ENCODE data around the gene NPB.

The NPB gene

GRCh38 chr17:81930142-81931125 lies 28.4 kb downstream of the NPB start:
- no peak overlapping the region for H3K4me3 ChIP-seq (ENCODE audit: low read depth, low read length)
- no peak for DNase-seq (ENCODE audit: low read depth)
- no peak for TF ChIP-seq CTCF (IDR thresholded peaks at IDR 0.05; ENCODE audit: low read depth, low read length, missing control alignments)

- TF ChIP-seq CTCF (IDR thresholded peaks at IDR 0.05; ENCODE audit: low read depth, low read length, missing control alignments) = no peak
- no peak for DNase-seq (ENCODE audit: low read depth)
- no peak overlapping the region for H3K4me3 ChIP-seq (ENCODE audit: low read depth, low read length)
Observed at GRCh38 chr17:81931189-81931556, 29.1 kb downstream of the NPB start.

- no peak for DNase-seq (ENCODE audit: low read depth)
- no peak overlapping the region for H3K4me3 ChIP-seq (ENCODE audit: low read depth, low read length)
- no peak for TF ChIP-seq CTCF (IDR thresholded peaks at IDR 0.05; ENCODE audit: low read depth, low read length, missing control alignments)
Observed at GRCh38 chr17:81931557-81932332, 29.7 kb downstream of the NPB start.

GRCh38 chr17:81932333-81932983 lies 30.4 kb downstream of the NPB start:
- DNase-seq (ENCODE audit: low read depth) = no peak
- no peak overlapping the region for H3K4me3 ChIP-seq (ENCODE audit: low read depth, low read length)
- no peak for TF ChIP-seq CTCF (IDR thresholded peaks at IDR 0.05; ENCODE audit: low read depth, low read length, missing control alignments)

- DNase-seq (ENCODE audit: low read depth) = no peak
- TF ChIP-seq CTCF (IDR thresholded peaks at IDR 0.05; ENCODE audit: low read depth, low read length, missing control alignments) = no peak
- no peak overlapping the region for H3K4me3 ChIP-seq (ENCODE audit: low read depth, low read length)
Observed at GRCh38 chr17:81933178-81933699, 31.2 kb downstream of the NPB start.

GRCh38 chr17:81934098-81934757 lies 32.2 kb downstream of the NPB start:
- TF ChIP-seq CTCF (IDR thresholded peaks at IDR 0.05; ENCODE audit: low read depth, low read length, missing control alignments) = no peak
- no peak for DNase-seq (ENCODE audit: low read depth)
- no peak overlapping the region for H3K4me3 ChIP-seq (ENCODE audit: low read depth, low read length)
